Cerebellar nuclear complex (tissue), 1 donor: Measurements from ENCODE around the gene XYLT1.

Experiments
- DNase-seq, 2 experiments: peaks; one replicate each; lab custom pipeline; 2025; lab: John Stamatoyannopoulos, UW

Gene XYLT1

GRCh38 chr16:17184026-17184425, 286.7 kb downstream of the XYLT1 start:
- no peak for DNase-seq

DNA sequence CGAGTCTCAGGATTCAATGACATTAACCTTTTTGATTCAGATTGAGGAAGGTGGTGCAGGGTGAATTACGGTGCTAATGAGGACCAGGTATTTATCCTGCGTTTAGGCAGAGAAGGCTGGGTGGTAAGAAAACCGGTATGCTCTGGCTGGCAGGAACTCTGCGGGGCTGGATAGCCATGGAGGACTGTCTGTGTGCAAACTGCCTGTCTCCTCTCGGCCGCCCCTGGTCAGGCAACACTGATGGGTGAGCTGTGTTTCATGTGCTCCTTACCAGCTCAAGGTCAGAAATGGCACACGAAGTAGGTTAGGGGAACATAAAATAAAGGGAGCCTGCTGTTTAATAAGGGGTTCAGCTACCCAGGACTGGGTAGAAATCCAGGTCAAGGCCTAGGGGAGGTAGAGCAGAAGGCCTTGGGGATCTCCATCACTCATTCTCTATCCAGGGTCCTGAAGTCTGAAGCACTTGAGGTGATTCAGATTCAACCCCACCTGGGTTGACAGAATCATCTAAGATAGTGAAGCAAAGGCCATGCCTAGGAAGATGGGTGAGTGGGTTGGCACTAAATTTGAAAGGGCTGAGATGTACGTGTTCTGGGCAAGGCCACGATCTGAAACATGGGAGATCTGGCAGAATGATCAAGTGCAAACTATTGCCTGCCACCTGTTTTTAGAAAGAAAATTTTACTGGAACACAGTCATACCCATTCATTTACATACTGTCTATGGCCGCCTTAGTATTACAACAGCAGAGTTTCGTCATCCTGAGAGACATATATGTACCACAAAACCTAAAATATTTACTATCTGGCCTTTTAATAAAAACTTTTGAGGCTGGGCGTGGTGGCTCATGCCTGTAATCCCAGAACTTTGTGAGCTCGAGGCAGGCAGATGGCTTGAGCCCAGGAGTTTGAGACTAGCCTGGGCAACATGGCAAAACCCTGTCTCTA, 292.5 kb downstream of the XYLT1 start:
- no peak for DNase-seq

DNA sequence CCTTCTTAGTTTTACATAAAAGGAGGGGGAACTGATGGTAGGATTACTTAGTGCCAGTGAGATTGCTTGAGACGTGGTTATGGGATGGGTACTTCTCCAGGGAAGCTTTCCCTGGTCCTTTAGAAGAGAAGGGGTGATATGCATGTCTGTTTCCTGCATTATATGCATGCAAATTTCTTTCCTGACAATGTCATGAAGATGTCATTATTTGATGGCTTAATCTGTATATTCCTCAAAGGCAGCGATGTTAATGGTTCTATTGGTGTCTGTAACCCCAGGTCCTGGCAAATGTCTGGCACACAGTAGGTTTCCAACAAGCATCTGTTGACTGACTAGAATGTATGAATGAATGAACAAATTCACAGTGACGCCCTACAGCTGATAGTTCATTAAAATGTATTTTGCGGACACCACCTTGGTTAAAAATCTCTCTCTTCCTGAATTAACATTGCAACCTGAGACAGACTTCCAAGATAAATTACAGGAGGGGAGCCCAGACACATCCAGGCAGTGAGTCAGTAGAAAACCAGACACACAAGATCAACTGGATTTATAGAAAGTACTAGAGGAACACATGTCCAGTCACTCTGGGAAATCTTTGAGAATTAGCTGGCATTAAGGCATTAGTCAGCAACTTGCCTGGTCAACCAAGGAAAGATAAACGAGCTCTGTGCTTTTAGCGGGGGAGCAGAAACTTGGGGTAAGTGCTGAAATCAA, 293.4 kb downstream of the XYLT1 start:
- no peak for DNase-seq

DNA sequence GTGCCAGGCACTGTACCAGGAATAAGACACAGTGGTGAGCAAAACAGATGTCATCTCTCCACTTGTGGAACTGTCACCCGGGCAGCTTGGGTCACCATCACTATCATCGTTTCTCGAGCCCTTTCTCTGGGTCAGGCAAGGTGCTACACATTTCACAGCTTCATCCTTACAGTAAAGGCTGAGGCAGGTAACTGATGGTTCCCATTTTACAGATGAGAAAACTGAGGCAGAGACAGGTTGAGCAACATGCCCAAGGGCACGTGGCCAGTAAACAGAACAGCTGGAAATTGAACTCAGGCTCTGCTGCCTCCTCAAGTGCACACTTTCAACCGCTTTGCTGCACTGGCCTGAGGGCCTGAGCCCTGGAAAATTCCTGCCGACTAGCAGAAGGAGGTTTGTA, 294.6 kb downstream of the XYLT1 start:
- DNase-seq: no peak

DNA sequence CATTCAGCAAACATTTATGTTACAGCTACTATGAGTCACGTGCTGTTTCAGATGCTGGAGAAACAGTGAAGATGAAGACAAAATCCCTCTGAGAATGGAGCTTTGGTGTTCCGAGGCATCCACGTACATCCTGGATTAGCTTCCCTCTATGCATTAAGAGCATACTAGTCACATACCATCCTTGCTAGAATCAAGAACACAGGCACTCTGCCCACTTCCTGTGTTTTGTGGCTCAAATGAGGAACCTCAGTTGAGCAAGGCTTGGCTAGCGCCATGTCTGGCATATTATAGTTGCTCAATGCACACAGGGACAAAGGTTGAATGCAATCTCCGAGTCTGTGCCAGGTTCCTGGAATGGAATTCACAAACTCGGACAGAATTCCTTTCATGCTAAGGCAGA, 297.5 kb downstream of the XYLT1 start:
- DNase-seq: no peak

DNA sequence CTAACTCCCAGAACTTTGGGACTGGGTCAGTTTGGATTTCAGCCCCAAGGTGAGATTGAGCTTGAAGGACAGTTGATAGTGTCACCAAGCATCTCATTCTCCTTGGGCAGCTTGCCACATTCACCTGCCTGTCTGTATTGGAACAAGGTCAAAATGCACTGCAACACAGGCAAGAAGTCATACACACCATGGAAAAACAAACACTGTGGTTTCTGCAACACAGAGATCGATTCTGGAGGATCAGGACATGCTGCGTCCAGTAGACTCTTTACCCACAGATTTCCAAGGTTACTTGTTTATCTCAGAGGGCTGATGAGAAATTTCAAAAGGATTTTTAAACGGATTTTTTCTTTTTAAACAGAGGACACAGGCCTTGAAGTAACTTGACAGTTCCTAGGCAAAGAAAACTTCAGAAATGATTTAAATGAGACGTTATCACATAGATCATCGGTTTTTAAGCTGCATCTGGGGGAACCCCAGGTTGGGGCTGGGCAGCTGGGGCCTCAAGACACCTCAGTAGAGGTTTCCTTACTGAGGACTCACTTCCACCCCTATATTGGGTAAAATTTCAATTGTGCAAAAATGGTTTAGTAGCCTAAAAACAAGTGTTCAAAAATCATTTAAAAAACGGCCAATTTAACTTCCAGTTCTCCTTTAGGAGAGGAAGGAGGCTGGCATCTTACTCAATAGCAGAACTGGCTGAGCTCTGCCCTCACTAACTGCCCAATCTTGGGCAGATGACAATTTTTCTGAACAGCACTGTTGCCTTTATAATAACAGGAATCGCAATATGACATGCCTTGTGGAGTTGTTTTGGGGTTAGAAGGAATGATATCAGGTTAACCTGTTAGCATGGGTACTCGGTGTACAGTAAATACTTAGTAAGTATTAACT, 299.3 kb downstream of the XYLT1 start:
- DNase-seq: no peak

DNA sequence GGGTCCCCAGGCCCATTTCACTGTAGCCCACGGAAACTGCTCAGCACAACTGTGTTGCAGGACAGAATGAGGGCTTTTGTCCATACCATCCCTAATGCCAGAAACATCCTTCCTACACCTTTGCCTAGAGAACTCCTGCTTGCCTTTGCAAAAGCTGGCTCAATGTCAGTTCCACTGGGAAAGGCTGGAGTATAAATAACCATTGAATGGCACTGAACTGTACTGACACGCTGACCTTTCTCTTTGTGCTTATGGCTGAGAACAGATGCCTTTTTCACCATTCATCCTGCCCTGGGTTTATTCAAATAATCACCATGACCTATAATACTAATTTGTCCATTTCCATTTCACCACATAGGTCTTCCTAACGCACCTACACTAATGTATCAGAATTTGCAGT, 300.3 kb downstream of the XYLT1 start:
- DNase-seq: no peak

- DNase-seq: no peak
These were observed 302.6 kb downstream of the XYLT1 start for GRCh38 chr16:17168181-17168580.

DNA sequence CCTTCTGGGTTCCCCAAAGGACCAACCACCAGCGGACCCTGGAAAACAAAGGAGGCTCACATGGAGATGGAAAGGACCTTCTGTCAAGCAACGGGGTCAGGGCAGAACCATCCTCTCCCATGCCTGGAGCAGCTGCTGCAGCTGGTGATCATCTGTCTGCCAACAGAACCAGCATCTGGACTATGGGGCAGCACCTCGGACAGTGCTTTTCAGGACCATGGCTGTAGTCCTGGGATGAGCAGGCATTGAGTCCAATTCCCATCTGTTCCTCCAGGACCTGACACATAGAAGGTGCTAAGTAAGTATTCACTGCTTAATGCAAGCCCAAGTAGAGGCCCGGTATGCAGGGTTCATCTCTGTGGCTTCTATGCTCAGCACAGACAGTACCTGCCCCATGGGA, 304.7 kb downstream of the XYLT1 start:
- DNase-seq: no peak

GRCh38 chr16:17162560-17162959, 308.2 kb downstream of the XYLT1 start:
- no peak for DNase-seq

GRCh38 chr16:17160920-17161431, 309.8 kb downstream of the XYLT1 start:
- no peak for DNase-seq

DNA sequence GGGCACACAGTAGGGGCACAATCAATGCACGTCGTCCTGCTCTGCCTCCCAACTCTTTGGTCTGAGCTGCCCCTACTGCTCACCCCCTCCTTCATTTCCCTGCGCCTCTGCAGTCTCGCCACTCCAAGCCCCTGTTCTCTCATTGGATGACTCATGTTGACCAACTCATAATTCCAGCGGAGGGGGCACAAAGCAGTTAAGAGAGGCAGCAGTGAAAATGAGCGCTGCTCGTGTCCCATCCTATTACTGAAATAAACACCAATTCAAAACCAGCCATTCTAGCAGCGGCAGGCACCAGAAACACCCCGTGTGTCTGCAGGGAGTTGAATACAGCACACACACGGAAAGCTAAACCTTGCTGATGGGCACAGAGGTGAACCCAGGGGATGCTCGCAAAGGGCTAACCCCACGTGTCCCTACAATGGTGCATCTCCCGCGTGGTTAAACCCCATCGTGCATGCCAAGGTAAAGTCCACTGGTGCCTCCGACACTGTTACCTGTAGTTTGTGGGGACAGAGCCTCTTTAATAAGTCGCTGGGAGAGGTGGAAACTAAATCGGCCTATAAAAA, 310.4 kb downstream of the XYLT1 start:
- DNase-seq: no peak

DNA sequence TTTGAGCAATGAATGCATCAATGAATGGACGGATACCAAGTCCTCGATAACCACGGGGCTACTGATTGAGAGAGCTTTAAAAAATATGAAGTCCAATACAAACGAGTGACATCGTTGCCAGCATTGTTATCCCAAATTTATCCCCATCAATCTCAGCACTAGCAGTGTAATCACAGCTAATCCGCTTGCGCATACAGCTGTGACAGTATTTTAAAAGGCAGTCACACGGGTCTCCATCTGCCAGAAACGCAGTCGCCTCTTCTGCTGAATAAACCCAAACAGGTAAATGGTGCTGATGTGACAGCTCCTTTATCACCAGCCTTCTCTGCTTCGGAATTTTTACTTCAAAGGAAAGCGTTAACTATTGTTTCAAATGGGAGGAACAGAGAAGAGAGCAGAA, 311.1 kb downstream of the XYLT1 start:
- DNase-seq: no peak

- DNase-seq: no peak
These were observed 314.8 kb downstream of the XYLT1 start for GRCh38 chr16:17155936-17156335.

- DNase-seq: no peak
These were observed 315.3 kb downstream of the XYLT1 start for GRCh38 chr16:17155485-17155884.

- DNase-seq: no peak
These were observed 315.8 kb downstream of the XYLT1 start for GRCh38 chr16:17154981-17155380.

- DNase-seq: no peak
These were observed 318.4 kb downstream of the XYLT1 start for GRCh38 chr16:17152311-17152710.

- no peak for DNase-seq
These were observed 319.4 kb downstream of the XYLT1 start for GRCh38 chr16:17151335-17151734.

DNA sequence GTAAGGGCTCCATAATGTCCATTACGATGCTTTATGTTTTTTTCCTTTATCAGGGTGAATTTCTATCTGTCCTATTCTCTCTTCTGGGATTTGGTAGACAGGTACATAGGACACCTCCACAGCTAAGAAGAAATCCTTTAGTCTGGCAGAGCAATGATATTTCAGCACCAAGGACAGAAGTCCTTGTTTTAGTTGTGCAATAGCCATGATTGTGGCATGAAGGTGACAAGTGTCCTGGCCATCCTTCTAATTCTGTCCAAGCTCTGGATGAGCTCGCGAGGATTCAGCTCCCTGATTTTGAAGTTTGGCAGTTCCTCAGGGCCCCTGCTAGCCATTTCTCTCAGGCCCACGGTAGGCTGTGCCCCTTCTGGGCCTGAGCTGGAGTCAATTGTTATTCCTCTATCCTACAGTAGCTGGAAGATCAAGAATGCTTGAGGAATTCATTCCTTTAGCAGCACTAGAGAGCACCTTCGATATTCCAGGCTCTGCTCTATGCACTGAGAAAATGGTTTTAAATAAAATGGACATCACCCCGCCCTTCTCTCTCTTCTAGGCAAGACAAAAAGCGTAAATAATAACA, 320.8 kb downstream of the XYLT1 start:
- DNase-seq: no peak

DNA sequence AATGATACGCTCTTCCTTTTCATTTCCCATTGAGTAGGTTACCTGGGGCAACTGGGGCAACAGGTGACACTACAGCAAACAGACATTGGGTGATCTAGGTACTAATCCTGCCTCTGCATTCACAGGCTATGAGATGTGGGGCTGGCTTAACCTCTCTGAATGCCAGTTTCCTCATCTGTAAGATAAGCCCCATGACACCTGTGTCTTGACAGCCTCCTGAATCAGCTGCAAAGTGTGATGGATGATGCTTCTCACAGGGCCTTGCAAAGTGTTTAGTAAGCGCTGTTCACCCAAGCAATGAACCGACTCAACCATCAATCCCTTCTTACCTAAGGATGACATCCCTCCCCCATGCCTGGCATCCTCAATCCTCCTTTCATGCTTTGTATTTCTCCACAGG, 322.8 kb downstream of the XYLT1 start:
- DNase-seq: no peak

- no peak for DNase-seq
These were observed 325.7 kb downstream of the XYLT1 start for GRCh38 chr16:17145029-17145428.
